Stimulated activated CD8-positive, alpha-beta memory T cell treated with anti-CD3 and anti-CD28 coated beads, Interleukin-4, amount 100 ng/mL, for 24 hours (primary cell): Measurements from ENCODE around the gene AKAP13.
"Not testable (repeated sequence)": the region's sequence is repeated elsewhere in the genome, so short reads cannot be mapped to it uniquely, and the experiment has no call there.

Experiments used
- DNase-seq: peaks from one replicate; pipeline ENCODE4 v3.0.0-alpha.2; 2020; ENCODE audit warnings: low read depth

Gene AKAP13

GRCh38 chr15:85380217-85380811 lies at the start of gene AKAP13:
Gene AKAP13 (plus strand): TSS chr15:85380603. CDS start chr15:85485721, 105,118 bp downstream.
- peak; percentile 90 for DNase-seq

GRCh38 chr15:85330901-85331588 lies 49.4 kb upstream of the AKAP13 start:
- peak; percentile 61 for DNase-seq

- DNase-seq = no peak
Observed at GRCh38 chr15:85331655-85332285, 48.6 kb upstream of the AKAP13 start.

GRCh38 chr15:85333132-85333831 lies 47.1 kb upstream of the AKAP13 start:
- DNase-seq = no peak

- DNase-seq = no peak
Observed at GRCh38 chr15:85334241-85334640, 46.2 kb upstream of the AKAP13 start.

- DNase-seq = no peak
Observed at GRCh38 chr15:85335193-85335942, 45.0 kb upstream of the AKAP13 start.

- no peak for DNase-seq
Observed at GRCh38 chr15:85336880-85337279, 43.5 kb upstream of the AKAP13 start.

- no peak for DNase-seq
Observed at GRCh38 chr15:85337425-85338074, 42.9 kb upstream of the AKAP13 start.

- no peak for DNase-seq
Observed at GRCh38 chr15:85340321-85340665, 40.1 kb upstream of the AKAP13 start.

GRCh38 chr15:85340852-85341251 lies 39.6 kb upstream of the AKAP13 start:
- no peak for DNase-seq

- not testable (repeated sequence) for DNase-seq
Observed at GRCh38 chr15:85342163-85342562, 38.2 kb upstream of the AKAP13 start.

GRCh38 chr15:85343443-85343842 lies 37.0 kb upstream of the AKAP13 start:
- not testable (repeated sequence) for DNase-seq

- not testable (repeated sequence) for DNase-seq
Observed at GRCh38 chr15:85344241-85344640, 36.2 kb upstream of the AKAP13 start.

- DNase-seq = not testable (repeated sequence)
Observed at GRCh38 chr15:85344653-85345114, 35.7 kb upstream of the AKAP13 start.

GRCh38 chr15:85345196-85345918 lies 35.0 kb upstream of the AKAP13 start:
- not testable (repeated sequence) for DNase-seq

- not testable (repeated sequence) for DNase-seq
Observed at GRCh38 chr15:85346462-85347084, 33.8 kb upstream of the AKAP13 start.

GRCh38 chr15:85347264-85348047 lies 32.9 kb upstream of the AKAP13 start:
- DNase-seq = not testable (repeated sequence)

GRCh38 chr15:85348048-85348766 lies 32.2 kb upstream of the AKAP13 start:
- DNase-seq = not testable (repeated sequence)

GRCh38 chr15:85349062-85349461 lies 31.3 kb upstream of the AKAP13 start:
- DNase-seq = not testable (repeated sequence)
